ENCODE results near the gene EEF1AKMT2. TPM values are rescaled to one million over a fixed set of nuclear protein-coding genes. Genes with fewer than 3 reads are reported as not detected.

EEF1AKMT2 gene
- total and polyA plus RNA-seq, 2 of the 13 experiments (the other 11 are each of a cell fraction or from before 2014, with no cell fraction given) = 11.3 to 19.3 TPM

DNA sequence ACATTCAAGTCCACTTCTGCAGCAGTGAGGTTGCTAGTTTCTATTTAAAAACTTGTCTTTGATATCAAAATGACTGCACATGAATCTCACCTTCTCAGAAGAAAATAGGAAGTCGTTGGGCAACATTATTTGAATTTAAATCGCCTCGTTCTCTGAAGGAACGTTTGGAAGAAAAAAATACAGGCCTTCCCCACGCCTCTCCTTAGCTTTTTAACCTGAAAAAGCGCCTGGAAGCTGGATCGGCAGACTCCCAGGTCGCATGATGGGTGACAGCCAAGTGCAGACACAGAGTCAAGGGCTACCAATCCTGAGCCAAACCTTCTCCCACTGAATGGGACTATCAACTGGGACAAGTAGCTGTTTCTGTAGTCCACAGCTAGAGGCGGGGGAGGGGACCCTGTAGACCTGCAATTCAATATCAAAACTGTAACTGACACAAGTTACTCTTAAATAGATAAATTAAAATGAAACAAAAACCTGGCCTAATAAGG lies 49.7 kb downstream of the EEF1AKMT2 start:
- in situ Hi-C loops (cut with HindIII; ENCODE audit: extremely low pct_ligation_motif_present, low pct_unique_long_range_greater_than_20kb) (loop anchor here (5.0 kb wide), 1 partner anchor 205 kb away; no protein-coding TSS in a partner anchor), intact Hi-C loops (cut with micrococcal nuclease; ENCODE audit: unreplicated experiment) (loop anchor here (1.0 to 5.0 kb wide), 3 partner anchors 50 to 135 kb away; partner anchors contain the start of gene EEF1AKMT2)
- Histone ChIP-seq H3K4me3 (replicated peaks in 1 of 3; ENCODE audit: insufficient read depth in 1 of 3, low read depth in 2 of 3, low read length in 3 of 3) (peak overlapping the region; percentile 80 to 87 (median 81); a peak in 5 of 6 replicates), H3K27me3 (ENCODE audit: control insufficient read depth in 1 of 2, insufficient read depth in 2 of 2, low read length in 2 of 2) (no peaks in the 10 kb centered on the region; a peak in 1 of 5 replicates), H3K79me2 (ENCODE audit: insufficient read depth, low read length) (peaks cover 44% of the 10 kb centered on the region), H3K9me3 (ENCODE audit: low read length) (no peaks in the 10 kb centered on the region), H2AFZ (ENCODE audit: low read length) (no peak overlapping the region), H3K9ac (ENCODE audit: insufficient read depth, low read depth, low read length) (peak overlapping the region; percentile 70; the same call in 1 of the 2 replicates), H3K4me2 (ENCODE audit: low read depth, low read length) (peak overlapping the region; percentile 82), H3K4me1 (ENCODE audit: insufficient read depth, low read length) (peaks cover 71% of the 10 kb centered on the region), H3K36me3 (replicated peaks in 1 of 2; ENCODE audit: control insufficient read depth in 1 of 2, insufficient read depth in 2 of 2, low read length in 2 of 2) (no peaks in the 10 kb centered on the region), H3K27ac (ENCODE audit: extremely low read length, insufficient read depth, low read length) (peak overlapping the region; percentile 70), H4K20me1 (ENCODE audit: insufficient read depth, low read length) (peaks cover 4% of the 10 kb centered on the region; the same call in 1 of the 2 replicates)
- peak; percentile 36 for FAIRE-seq
- ATAC-seq = peak; percentile 9; the same call in 2 of the 3 replicates
- BruUV-seq (replicated peaks) = TSS peak; percentile 33
- 36% methylated on average over 9 of the region's 9 CpGs for WGBS (ENCODE audit: low lambda C conversion rate)
- no peak for TF ChIP-seq TBP (CRISPR knock-in tag; IDR thresholded peaks at IDR 0.05)
- TF ChIP-seq, protein P1, sequence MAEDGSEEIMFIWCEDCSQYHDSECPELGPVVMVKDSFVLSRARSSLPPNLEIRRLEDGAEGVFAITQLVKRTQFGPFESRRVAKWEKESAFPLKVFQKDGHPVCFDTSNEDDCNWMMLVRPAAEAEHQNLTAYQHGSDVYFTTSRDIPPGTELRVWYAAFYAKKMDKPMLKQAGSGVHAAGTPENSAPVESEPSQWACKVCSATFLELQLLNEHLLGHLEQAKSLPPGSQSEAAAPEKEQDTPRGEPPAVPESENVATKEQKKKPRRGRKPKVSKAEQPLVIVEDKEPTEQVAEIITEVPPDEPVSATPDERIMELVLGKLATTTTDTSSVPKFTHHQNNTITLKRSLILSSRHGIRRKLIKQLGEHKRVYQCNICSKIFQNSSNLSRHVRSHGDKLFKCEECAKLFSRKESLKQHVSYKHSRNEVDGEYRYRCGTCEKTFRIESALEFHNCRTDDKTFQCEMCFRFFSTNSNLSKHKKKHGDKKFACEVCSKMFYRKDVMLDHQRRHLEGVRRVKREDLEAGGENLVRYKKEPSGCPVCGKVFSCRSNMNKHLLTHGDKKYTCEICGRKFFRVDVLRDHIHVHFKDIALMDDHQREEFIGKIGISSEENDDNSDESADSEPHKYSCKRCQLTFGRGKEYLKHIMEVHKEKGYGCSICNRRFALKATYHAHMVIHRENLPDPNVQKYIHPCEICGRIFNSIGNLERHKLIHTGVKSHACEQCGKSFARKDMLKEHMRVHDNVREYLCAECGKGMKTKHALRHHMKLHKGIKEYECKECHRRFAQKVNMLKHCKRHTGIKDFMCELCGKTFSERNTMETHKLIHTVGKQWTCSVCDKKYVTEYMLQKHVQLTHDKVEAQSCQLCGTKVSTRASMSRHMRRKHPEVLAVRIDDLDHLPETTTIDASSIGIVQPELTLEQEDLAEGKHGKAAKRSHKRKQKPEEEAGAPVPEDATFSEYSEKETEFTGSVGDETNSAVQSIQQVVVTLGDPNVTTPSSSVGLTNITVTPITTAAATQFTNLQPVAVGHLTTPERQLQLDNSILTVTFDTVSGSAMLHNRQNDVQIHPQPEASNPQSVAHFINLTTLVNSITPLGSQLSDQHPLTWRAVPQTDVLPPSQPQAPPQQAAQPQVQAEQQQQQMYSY (CRISPR knock-in tag; IDR thresholded peaks at IDR 0.05) = peak; percentile 8; the same call in 1 of the 2 replicates
- POLR2A ChIA-PET = interaction anchor here (0.7 to 2.0 kb wide), 4 partner anchors 51 to 153 kb away, joined by 3 to 8 read pairs (median 4); no protein-coding TSS in a partner anchor
- CTCF ChIA-PET (ENCODE audit: low intra/inter-chr PET ratio, low total read pairs) = interaction anchor here (1.3 to 2.0 kb wide), 3 partner anchors 110 to 212 kb away, joined by 3 to 10 read pairs (median 7); no protein-coding TSS in a partner anchor
- no peak for DNase-seq (ENCODE audit: low spot score)
